ENCODE measurements around the gene PPIL6.
A peak's percentile ranks its signal among the peaks of the same experiment; 100 is the strongest.
"Not testable (repeated sequence)": the region's sequence is repeated elsewhere in the genome, so short reads cannot be mapped to it uniquely, and the experiment has no call there.

Gene PPIL6

GRCh38 chr6:109393886-109394281 lies 46.5 kb downstream of the PPIL6 start:
- DNase-seq = no peak

DNA sequence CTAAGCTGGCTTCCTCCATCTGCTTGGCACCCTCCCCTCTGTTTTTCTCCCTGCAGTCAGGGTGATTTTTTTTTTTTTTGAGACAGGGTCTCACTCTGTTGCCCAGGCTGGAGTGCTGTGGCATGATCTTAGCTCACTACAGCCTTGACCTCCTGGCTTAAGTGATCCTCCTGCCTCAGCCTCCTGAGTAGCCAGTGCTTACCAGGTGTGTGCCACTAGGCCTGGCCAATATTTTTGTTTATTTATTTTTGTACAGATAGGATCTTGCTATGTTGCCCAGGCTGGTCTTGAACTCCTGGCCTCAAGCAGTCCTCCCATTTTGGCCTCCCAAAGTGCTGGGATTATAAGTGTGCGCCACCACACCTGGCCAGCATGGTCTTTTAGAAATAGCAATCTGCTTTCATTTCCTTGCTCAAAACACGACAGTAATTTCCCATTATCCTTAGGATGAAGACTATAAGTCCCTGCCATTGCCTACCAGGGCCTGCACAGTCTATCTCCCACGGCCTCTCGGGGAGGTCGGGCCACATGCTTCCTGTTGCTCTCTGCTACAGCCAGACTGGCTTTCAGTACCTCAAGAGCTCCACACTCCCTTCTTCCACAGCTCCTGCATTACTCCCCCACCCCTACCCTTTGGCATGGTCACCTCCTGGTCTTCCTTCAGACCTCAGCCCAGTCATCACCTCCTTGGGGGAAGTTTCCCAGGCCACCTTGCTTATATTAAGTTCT lies 47.1 kb downstream of the PPIL6 start:
- no peak for DNase-seq

DNA sequence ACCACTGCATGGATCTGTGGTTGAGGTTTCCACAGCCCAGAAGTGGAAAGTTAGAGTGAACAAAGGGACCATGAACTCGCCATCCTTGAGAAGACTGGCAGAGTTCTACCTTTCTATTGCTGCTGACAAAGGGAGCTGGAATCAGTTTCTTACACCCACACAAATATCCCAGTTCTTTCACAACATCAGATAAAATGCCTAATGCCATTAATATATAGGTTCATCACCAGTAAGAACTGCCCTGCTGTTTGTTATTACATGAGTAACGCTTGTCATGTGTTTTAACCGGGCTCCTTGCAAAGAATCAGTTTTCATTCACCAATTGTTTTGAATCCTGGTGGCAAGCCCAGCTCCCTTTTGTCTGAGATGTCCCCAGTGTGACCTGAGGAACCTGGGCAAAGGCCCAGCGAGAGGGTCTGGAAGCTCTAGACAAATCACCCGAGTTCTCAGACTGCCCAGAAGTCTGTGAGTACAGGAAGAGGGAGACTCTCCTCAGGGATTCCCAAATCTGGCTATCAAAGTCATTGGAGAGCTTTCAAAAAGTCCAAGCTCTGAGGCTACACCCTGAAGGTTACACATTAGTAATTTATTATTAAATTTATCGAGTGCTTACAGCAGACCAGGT lies 50.7 kb downstream of the PPIL6 start:
- no peak for DNase-seq

GRCh38 chr6:109388265-109388664 lies 52.2 kb downstream of the PPIL6 start:
- no peak for DNase-seq

DNA sequence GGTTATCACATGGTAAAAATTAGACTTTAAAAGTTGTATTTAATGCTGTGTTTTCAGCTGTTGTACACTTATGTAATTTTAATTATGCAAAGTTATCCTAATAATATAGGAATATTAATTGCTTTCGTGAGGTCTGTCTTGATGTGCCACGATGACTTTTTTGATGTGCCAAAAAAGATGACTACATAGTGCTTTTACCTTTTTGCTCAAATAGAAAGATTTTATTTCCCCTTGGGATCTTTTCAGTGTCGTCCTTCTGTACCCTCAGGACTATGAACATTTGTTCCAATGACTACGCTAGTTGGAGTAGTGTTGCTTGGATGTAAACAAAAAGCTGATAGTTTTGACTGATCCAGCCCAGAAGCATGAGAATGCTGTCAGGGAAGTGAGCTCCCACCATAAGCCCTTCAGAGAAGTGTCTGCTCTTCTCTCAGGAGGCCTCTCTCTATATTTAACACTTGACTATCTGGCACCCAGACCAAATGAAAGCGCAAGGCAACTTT lies 56.9 kb downstream of the PPIL6 start:
- DNase-seq = no peak

DNA sequence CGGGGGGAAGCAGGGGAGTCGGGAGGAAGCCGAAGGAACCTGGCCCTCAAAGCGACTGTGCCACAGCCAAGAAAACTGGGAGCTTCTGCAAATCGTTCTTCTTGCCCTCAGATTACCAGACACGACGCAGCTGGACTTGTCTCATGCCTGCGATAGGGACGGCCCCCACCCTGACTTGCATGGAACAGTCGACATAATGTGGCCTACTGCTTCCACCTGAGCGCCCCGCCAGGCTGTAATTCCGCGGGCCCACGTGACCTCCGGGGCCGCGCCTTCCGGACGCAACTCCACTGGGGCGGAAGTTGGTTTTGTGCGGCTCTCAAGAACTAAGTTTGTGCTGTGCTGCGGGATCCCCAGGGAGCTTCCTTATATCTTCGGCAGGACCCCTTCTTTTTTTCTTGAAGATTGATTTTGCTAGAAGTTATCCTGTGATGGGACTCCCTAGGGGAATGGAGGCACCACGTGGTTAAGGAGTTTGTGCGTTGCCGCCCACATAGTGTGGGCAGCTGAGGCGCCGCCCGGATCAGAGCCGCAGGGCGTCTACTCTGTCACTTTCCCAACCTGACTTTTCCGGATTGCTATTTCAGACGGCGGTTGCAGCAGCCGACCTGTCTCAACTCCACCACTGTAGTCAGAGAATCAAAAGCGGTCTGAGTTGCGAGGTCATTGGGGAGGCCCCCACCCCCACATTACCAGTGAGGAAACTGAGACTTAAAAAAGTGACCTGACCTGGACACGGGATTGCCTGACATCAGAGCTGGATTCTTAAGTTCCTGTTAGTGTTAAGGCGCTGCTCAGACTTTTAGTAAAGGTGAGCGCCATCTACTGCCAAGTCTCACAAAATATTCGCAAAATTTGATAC lies 57.6 kb downstream of the PPIL6 start:
- DNase-seq = peak; percentile 99 to 100

DNA sequence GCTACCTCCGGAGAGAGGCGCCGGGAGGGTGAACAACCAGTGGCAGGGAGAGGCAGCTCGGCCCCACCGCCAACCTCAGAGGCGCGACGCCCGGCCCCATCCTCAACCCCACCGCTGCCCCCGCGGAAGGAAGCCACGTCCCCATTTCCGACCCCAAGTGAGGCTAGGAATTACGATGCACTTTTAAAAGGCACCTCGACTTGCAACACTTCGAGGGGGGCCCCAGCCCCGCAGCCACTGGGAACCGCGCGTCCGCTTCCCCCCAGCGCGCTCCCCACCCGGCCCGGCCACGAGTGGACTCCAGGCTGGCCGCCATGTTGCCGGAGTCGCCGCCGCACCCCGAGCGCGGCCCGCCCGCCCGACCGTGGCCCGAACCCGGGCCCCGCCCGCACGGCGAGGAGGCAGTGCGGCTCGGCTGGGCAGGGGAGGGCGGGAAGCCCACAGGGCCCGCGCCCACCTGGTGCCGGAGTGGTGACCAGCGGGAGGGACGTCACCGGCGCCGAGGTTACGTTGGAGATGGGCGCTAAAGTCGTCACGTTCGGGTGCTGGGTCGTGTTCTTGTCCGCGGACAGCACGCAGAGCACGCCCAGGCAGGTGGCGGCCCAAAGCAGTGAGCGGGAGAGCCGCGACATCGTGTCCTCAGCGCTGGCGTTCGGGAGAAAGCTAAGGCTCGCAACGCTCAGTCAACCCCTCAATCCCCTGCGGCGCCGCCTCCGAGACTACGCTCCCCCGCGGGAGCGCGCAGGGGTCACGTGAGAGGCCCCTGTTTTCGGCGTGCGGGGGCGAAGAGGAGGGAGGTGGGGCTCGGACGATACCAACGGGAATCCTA lies 58.5 kb downstream of the PPIL6 start, which contains the start of gene CD164:
TSS of gene CD164 (minus strand) at position 721 of the 829 bp plus-strand sequence. CDS start at position 632, 89 bp downstream.
- DNase-seq = peak; percentile 93 to 94

DNA sequence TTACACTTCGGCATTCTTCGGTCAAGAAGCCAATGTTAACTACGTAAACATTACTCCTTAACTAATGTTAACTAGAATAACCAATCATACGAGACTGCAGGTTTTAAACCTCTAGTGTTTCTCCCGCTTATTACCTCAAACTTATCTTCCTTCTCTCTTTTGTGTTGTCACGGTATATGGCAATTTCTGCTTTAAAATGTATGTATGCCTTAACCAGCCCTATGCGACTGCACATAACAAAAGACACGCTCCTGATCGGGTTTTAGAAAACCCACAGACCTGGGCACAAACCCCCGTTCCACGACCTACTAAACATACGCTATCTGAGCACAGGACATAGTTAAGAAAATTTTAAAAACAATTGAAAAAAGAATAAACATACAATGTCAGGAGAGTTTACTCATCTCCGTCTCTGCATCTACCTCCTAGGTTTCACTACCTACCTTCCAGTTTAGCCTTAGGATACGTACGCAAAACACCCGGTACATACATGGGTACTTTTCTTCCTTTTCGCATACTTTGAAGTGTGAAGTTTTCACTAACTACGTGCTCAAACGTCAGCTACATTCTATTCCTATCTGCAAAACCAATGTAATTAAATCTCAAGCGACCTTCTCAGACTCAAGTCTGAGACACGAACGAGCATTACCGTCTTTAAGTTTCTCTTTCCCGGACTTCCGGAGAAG lies 59.2 kb downstream of the PPIL6 start:
- peak; percentile 53 to 56 for DNase-seq

DNA sequence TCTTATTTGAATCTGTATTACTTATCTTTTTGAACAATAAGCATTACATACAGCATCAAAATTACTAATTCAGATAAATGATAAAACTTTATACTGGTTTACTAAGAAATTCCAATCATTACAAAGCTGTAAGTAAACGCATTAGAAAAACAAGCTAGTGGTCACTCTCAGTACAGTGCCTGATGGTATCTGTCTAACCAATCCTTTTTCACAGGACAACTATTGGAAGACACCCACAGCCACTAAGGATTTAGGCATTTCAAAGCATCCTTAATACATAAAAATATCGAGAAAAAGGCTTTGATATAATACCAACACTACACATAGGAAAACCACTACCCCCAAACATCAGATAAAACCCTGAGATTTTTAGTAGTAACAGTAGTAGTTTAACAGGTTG lies 60.7 kb downstream of the PPIL6 start:
- peak in 1 of 2 experiments; percentile 12 for DNase-seq

DNA sequence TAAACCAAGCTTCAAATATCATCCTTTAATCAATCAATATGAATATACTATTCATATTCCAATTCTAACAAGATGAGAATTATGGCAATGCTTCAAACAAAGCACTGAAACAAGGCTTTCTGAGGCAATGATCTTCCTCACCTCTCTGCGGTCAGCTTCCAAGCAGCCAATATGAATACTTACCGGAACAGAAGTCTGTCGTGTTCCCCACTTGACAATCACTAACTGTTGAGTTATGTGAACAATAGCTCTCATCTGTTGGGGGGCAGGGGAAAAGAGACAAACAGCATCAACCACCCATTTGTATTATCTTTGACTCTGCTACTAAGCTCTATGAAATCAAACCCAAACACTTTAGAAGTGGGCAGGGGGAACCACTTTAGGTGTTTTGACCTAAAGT lies 62.7 kb downstream of the PPIL6 start:
- no peak for DNase-seq

- DNase-seq = no peak
These were observed 66.0 kb downstream of the PPIL6 start for GRCh38 chr6:109374326-109374892.

GRCh38 chr6:109373762-109374161 lies 66.7 kb downstream of the PPIL6 start:
- no peak for DNase-seq

DNA sequence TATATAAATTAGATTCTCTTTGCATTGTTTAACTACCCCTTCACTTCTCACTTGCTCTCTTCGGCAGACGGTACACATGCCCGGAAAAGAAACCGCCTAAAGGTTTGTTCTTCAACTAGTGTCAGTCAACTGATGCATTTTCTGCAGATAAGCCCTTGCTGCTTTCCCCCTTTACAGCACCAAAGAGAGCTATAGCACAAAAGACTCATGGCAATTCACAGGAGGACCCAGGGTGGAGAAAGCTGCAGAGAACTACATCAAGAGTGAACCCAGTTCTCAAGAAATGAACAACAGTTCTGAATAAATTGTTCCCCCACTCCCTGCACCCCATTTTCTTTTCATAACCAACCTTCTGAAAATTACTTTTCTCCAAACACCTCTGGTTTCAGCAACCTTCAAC lies 67.1 kb downstream of the PPIL6 start:
- DNase-seq = no peak

- peak; percentile 63 to 66 for DNase-seq
These were observed 68.3 kb downstream of the PPIL6 start for GRCh38 chr6:109372130-109372529.

DNA sequence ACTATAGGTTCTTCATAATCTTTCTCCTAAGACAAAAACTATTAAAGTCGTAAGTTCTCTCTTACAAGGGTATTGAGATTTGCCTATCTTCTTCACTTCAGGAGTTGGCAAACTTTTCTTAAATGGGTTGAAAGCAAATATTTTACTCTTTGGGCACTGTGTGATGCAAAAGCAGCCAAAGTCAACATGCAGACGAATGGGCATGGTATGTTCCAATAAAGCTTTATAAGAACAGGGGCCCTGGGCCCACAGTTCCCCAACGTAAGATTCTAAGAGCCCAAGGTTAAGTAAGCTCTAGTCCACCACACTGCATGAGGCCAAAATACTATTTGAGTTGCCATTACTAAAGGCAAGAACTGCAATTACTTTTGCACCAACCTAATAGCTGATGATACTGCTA lies 69.6 kb downstream of the PPIL6 start:
- DNase-seq = no peak

DNA sequence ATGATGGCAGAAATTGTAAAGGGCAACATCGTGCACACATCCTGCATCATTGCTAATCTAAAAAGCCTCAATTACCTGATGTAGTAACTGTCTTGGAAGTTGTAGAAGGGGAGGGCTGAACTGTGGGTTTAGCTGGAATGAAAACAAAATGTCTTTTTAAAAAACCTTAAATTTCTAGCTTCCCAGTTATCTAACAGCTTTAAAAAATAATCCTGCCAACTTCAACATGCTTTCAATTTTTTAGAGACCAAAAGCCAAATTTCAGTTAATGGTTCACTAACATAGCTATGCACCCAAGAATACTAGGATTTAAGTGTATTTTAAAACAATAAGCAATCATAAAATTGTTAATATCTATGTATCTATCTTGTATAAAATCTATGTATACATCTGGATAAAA lies 70.1 kb downstream of the PPIL6 start:
- no peak for DNase-seq

- DNase-seq = no peak
These were observed 70.7 kb downstream of the PPIL6 start for GRCh38 chr6:109369728-109370127.

DNA sequence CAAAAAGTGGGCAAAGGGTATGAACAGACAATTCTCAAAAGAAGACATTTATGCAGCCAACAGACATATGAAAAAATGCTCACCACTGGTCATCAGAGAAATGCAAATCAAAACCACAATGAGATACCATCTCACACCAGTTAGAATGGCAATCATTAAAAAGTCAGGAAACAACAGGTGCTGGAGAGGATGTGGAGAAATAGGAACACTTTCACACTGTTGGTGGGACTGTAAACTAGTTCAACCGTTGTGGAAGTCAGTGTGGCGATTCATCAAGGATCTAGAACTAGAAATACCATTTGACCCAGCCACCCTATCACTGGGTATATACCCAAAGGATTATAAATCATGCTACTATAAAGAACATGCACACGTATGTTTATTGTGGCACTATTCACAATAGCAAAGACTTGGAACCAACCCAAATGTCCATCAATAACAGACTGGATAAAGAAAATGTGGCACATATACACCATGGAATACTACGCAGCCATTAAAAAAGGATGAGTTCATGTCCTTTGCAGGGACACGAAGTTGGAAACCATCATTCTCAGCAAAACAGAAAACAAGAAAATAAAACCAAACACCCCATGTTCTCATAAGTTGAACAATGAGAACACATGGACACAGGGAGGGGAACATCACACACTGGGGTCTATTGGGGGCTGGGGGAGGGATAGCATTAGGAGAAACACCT lies 75.9 kb downstream of the PPIL6 start:
- DNase-seq = not testable (repeated sequence)

- no peak for DNase-seq
These were observed 76.7 kb downstream of the PPIL6 start for GRCh38 chr6:109363753-109364152.

DNA sequence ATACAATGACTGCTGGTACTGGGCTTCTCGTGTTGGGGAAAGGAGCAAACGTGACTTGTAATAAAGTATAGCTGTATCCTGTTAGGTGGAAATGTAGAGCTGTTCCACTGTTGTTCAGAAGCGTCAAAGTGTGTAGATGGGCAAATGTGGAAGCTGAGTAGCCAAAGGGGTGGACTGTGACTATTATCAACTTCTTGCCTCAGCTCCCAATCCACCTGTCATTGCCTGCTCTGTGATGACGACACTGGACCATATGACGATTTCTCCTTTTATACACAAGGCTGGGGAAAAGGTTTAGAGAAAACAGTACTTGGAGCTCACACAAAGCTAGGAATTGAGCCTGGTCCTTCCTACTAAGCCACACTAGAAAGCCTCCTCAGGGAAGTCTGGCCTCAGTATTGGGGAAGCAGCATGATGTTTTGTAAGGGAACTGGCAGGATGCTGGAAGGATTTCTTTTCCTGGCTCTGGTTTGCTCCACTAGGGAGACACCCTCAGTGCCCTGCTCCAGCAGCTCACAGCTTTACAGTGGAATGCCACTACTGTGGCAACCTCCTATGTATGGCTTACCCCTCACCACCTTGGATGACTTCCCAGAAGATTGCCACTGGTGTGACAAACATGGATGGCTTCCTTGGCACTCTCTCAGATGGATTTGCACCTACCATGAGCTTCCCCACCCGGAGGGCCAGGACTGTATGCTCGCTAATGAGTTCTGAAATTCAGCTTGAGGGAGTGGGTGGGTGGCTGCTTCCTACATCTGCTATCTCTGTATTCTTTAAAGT lies 78.1 kb downstream of the PPIL6 start:
- DNase-seq = no peak

Data from AML-193 (cell line).